Measurements from ENCODE around the gene BANP.

GRCh38 chr16:88070341-88070740 is 119.1 kb downstream of the BANP start:
- no peak for TF ChIP-seq TEAD4 (IDR thresholded peaks at IDR 0.05; ENCODE audit: borderline replicate concordance, insufficient read depth)
- TF ChIP-seq REST (IDR thresholded peaks at IDR 0.05; ENCODE audit: low read depth, low read length) = no peak
- TF ChIP-seq MAX (IDR thresholded peaks at IDR 0.05; ENCODE audit: low read depth) = no peak
